AG04450 (cell line): ENCODE data around the gene HTR3B. TPM values are rescaled to one million over a fixed set of nuclear protein-coding genes. Genes with fewer than 3 reads are reported as not detected.

Source experiments
- CTCF ChIA-PET: fragments of 300-600, 350-600 bp; formaldehyde crosslinking; extraction: SDS; loops from one replicate; lab custom pipeline; 2022; ENCODE audit warnings: antibody characterized with exemption, inconsistent platforms; lab: Charles Lee
- POLR2A ChIA-PET: fragments of 350-600 bp; formaldehyde crosslinking; extraction: SDS; loops from one replicate; lab custom pipeline; 2021; ENCODE audit warnings: antibody characterized with exemption, inconsistent platforms; lab: Yijun Ruan, JAX
- DNase-seq: peaks from one replicate; pipeline ENCODE4 v3.0.0-alpha.2; 2011; ENCODE audit warnings: low read depth, low spot score
- H3K27ac ChIP-seq: one replicate; pipeline ENCODE4 v1.5.1; 2012; ENCODE audit warnings: low read depth, low read length, control low read depth
- H3K27me3 ChIP-seq: one replicate; pipeline ENCODE4 v1.6.0; 2012; ENCODE audit warnings: low read length; ENCODE audit not compliant: control insufficient read depth, insufficient read depth
- H3K4me3 ChIP-seq: 2 replicates; pipeline ENCODE4 v1.5.1; 2011; ENCODE audit warnings: mild to moderate bottlenecking, low read depth, low read length, control low read depth
- H3K9me3 ChIP-seq: 2 replicates; pipeline ENCODE4 v1.5.1; 2012; ENCODE audit warnings: low read length; ENCODE audit not compliant: control insufficient read depth, insufficient read depth
- polyA plus RNA-seq: library from polyadenylated mRNA; depleted of rRNA; stranded (reverse); fragments of >200 nt; gene quantifications from 2 replicates; pipeline ENCODE4 v1.2.3, GENCODE V29; 2011
- TF ChIP-seq, protein P1 (sequence below): IDR thresholded peaks from 2 replicates; pipeline ENCODE4 v1.5.1; 2011; ENCODE audit warnings: low read depth, low read length, control low read depth, inconsistent platforms

The HTR3B gene
- polyA plus RNA-seq, 1 experiment, result not detected

DNA sequence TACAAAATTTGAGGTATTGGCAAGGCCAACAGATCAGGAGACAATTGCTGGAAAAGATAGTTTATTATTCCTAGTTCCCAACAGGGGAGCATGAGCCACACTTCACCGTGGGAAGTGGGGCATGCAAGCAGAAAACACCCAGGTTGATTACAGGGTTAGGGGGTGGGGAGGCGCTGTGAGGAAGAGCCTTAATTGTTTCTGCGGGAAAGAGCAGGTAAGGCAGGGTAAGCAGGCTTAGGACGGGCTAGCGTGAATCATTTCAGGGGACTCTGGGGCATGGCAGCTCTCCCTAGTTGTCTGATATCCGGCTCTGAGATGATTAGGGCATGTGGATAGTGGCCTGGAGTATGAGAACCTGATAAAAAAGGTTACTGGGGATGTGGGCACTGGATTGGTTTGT, 49.6 kb downstream of the HTR3B start:
- DNase-seq, result no peak
- CTCF ChIA-PET, result interaction anchor here (0.5 kb wide), 1 partner anchor 59 kb away, joined by 6 read pairs; no protein-coding TSS in a partner anchor
- Histone ChIP-seq H3K4me3 (no peak overlapping the region), H3K27me3 (no peaks in the 10 kb centered on the region), H3K9me3 (no peaks in the 10 kb centered on the region), H3K27ac (no peak overlapping the region)
- TF ChIP-seq, protein P1, sequence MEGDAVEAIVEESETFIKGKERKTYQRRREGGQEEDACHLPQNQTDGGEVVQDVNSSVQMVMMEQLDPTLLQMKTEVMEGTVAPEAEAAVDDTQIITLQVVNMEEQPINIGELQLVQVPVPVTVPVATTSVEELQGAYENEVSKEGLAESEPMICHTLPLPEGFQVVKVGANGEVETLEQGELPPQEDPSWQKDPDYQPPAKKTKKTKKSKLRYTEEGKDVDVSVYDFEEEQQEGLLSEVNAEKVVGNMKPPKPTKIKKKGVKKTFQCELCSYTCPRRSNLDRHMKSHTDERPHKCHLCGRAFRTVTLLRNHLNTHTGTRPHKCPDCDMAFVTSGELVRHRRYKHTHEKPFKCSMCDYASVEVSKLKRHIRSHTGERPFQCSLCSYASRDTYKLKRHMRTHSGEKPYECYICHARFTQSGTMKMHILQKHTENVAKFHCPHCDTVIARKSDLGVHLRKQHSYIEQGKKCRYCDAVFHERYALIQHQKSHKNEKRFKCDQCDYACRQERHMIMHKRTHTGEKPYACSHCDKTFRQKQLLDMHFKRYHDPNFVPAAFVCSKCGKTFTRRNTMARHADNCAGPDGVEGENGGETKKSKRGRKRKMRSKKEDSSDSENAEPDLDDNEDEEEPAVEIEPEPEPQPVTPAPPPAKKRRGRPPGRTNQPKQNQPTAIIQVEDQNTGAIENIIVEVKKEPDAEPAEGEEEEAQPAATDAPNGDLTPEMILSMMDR, result no peak
- POLR2A ChIA-PET, result no interaction called here

DNA sequence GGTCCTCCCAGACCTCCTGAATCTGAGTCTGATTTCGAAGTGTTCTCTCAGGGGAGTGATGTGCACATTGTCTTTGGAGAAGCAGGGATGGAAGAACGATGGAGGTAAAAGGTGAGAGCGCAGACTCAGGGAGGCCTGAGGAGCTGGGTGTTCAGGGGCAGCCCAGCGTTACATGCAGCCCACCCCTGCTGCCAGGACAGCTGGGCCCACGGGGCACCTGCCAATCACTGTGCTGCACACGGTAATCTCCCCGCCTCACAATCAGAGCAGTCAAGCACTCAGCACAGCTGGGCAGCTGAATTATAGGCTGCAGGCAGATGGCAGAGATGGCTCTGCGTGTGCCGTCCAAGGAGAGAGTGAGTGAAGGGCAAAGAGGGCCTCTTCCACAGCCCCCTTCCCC, 52.4 kb downstream of the HTR3B start:
- POLR2A ChIA-PET, result no interaction called here
- no peak overlapping the region for H3K4me3 ChIP-seq
- no peak for DNase-seq
- CTCF ChIA-PET, result no interaction called here
- TF ChIP-seq, protein P1, result no peak
- H3K27ac ChIP-seq, result no peak overlapping the region
- no peaks in the 10 kb centered on the region for H3K9me3 ChIP-seq
- no peaks in the 10 kb centered on the region for H3K27me3 ChIP-seq

DNA sequence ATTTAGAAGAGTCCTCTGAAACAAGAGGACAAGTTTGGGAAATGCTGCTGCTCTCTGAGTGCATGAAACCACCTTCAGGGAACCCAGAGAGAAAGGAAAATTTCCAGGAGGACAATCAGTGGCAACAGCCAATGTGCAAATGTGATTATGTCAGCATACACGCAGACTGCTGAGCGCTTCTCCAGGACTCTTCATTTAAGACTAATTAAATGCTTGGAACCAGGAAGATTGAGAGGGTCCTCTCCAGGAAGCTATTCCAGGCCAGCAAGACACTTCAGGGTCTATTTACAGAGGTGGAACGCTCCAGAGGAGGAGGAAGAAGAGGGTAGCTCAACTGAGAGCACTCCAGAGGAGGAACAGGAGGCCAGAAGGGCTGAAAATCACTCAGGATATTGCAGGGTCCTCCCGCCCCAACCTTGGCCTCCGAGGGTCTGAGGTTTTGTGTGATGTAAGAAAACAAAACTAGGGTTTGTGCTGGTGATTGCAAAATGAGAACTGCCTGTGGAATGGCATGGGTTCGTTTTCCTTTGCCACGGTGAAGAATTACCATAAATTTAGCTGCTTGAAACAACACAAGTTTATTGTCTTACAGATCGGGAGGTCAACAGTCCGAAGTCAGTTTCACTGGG, 56.2 kb downstream of the HTR3B start:
- H3K27me3 ChIP-seq, result no peaks in the 10 kb centered on the region
- TF ChIP-seq, protein P1, result no peak
- no peak overlapping the region for H3K27ac ChIP-seq
- DNase-seq, result no peak
- ChIA-PET CTCF (no interaction called here), POLR2A (no interaction called here)
- H3K4me3 ChIP-seq, result no peak overlapping the region
- H3K9me3 ChIP-seq, result no peaks in the 10 kb centered on the region

DNA sequence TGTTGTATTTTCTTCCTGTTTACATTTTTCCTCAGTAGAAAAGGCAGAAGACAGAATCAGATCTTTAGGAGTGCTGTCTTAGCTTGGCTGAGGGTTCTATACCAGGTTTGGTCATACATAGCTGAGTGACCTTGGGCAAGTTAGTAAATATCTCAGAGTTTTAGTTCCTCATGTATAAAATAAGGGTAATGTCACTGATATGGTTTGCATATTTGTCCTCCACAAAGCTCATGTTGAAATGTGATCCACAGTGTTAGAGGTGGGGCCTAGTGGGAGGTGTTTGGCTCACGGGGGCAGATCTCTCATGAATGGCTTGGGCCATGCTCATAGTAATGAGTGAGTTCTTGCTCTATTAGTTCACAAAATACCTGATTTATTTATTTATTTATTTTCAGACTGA, 62.8 kb downstream of the HTR3B start:
- no peak overlapping the region for H3K27ac ChIP-seq
- ChIA-PET CTCF (interaction anchor here (0.6 kb wide), 1 partner anchor 82 kb away, joined by 3 read pairs; no protein-coding TSS in a partner anchor), POLR2A (no interaction called here)
- H3K27me3 ChIP-seq, result no peaks in the 10 kb centered on the region
- DNase-seq, result no peak
- no peak overlapping the region for H3K4me3 ChIP-seq
- TF ChIP-seq, protein P1, result no peak
- no peaks in the 10 kb centered on the region for H3K9me3 ChIP-seq

DNA sequence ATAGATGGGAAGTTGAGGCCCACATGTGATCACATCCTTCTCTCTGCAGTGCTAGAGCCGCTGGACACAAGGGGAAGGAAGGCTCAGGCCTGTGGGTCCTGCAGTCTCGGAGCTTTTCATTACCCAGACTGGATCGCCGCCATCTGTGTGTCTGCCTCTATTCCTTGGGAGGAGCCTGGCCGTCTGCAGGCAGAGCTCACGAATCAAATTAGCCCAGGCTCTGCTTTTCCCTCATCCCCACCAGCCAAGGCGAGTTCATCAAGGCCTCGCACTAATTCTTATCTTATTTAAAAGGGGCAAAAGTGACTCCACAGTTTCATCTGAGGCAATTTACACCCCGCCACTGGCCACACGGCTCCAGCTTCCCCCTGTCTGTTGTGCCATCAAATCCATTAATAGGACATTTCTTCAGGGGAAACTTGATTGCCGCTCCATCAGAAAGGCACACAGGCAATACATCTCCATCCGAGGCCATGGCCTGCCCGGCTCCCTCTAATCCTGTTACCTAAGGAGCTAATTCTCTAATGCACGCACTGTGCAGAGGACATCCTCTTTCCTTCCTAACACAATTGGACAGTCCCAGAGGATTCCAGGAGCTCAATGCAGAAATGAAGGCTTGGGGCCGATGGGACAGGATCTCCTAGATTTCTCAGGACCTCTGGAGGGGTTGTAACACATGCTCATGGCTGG, 67.1 kb downstream of the HTR3B start:
- ChIA-PET CTCF (no interaction called here), POLR2A (no interaction called here)
- Histone ChIP-seq H3K9me3 (no peaks in the 10 kb centered on the region), H3K27me3 (no peaks in the 10 kb centered on the region), H3K27ac (no peak overlapping the region), H3K4me3 (no peak overlapping the region)
- TF ChIP-seq, protein P1, result no peak
- DNase-seq, result no peak
